Stimulated activated CD8-positive, alpha-beta memory T cell treated with anti-CD3 and anti-CD28 coated beads, Interleukin-2, amount 100 ng/mL, for 1 hour (primary cell): ENCODE measurements around the gene LMF1.
"Not testable (repeated sequence)": the region's sequence is repeated elsewhere in the genome, so short reads cannot be mapped to it uniquely, and the experiment has no call there.

Experiments used
- DNase-seq, 2 donors: peaks; one replicate each; pipeline ENCODE4 v3.0.0-alpha.2; 2020; ENCODE audit warnings: low read depth in 2 of 2

LMF1 gene

GRCh38 chr16:831571-832413, 139.0 kb downstream of the LMF1 start:
- no peak for DNase-seq

DNA sequence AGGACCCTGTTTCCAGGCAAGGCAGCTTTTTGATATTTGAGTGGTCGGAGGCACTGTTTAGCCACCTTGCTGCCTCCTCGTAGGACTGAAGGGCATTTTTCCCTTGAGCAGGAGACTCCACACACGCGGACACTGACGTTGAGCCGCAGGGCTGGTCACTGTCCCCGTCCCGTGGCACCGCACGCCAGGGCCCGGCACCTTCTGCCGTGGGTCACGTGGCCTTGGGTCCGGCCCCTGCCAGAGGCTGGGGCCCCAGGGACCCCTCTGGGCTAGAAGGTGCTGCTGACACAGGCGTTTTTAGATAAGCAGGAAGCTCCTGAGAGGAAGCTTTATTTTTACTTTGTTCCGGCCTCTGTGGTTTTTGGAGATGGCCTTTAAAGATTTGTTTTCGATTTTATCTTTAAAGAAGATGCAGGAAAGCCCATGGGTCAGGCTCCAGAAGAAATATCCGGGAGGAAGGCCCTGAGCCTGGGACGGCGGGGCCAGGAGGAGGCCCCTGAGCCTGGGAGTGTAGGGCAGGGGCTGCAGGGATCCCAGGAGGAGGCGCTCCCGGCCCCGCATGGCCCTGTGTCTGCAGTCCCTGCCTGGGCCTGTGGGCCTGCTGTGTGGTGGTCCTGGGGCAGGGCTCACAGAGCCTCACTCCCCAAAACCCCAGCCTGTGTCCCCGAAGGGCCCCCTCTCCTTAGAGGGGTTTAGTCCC, 139.8 kb downstream of the LMF1 start:
- DNase-seq = no peak

GRCh38 chr16:830107-830870, 140.5 kb downstream of the LMF1 start:
- DNase-seq = no peak

- DNase-seq = no peak
These were observed 141.9 kb downstream of the LMF1 start for GRCh38 chr16:828891-829290.

DNA sequence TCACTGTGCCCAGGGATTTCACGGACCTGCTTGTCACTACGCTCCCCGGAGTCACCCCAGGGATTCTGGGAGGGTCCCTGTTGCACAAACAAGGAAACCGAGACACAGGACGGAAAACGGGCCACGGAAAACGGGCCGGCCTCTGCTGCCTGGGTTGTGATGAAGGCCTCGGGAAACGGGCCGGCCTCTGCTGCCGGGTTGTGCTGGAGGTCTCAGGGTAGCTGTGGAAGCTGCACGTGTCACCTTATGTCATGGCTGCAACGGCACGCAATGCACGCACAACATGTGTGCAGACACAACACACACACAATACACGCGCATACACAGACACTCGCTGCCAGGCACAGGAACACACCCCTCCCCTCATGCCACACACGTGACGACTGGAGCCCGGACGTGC, 143.3 kb downstream of the LMF1 start:
- no peak for DNase-seq

DNA sequence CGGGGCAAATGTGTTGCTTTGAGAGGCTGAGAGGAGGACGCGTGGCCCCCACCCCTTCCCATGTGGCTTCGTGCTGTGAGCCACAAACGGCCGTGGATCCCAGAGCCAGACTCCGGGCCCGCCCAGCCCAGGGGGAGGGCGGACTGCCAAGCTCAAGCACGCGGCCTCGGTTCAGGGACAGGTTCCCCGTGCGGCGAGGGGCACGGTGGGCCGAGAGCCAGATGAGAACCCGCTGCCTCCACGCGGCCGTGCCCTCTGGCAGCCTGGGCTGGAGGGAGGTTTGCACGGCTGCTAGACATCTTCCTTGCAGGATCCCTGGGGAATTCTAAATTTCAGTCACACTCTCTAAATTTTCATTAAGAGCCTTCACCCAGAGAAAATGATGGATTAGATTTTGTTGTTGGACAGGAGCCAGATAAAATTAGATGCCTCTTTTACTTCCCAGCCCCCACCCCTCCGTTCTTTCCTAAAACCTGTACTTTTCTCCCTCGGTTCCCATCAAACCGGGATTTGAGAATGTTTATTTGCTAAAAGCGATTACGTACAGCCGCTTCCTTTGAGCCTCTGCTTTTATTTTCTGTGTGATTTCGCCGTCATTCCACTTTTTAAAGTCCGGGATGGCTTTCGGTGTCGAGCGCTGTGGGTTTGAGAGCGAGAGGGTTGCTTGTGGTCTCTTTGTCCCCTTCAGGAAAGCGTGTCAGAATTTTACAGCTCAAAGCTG, 145.3 kb downstream of the LMF1 start:
- DNase-seq = no peak

GRCh38 chr16:824601-825000, 146.2 kb downstream of the LMF1 start:
- no peak for DNase-seq

- DNase-seq = no peak
These were observed 146.6 kb downstream of the LMF1 start for GRCh38 chr16:824194-824593.

DNA sequence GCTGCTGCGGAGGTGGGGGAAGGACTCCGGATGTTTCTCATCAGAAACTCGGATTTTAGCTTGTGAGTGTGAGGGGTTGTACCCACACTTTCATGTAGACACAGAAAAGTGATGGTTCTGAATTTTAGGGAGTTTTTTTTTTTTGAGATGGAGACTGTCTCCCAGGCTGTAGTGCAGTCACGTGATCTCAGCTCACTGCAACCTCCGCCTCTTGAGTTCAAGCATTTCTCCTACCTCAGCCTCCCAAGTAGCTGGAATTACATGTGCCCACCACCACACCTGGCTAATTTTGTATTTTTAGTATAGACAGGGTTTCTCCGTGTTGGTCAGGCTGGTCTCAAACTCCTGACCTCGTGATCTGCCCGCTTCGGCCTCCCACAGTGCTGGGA, 147.9 kb downstream of the LMF1 start:
- DNase-seq = no peak

DNA sequence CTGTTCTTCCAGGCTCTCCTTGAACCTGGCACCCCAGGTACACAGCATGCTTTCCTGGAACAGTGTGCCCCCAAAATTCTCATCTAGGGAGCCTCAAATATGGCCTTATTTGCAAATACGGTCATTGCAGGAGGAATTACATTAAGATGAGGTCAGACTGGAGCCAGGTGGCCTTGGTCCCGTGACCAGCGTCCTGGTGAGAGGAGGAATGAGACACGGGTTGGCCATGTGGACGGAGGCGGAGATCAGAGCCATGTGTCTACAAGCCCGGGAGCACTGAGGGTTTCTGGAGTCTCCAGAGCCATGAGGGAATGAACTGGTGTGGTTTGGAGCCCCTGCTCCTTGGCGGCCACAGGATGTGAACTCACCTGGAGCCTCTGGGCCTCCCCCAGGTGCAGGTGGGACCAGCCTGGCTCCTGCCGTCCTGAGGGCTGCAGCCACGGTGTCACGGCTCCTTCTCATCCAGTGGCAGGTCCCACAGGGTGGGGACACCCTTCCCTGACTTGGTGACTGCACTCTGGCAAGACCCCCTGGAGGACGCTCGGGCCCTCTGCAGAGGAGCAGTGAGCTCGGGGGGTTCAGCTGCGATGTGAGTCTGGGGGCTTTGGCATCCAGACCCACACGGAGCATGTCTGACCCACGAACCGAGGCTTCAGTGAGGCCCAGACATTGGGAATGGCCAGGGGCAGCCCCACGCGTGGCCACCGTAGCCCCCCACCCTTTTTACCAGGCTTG, 148.4 kb downstream of the LMF1 start:
- DNase-seq = no peak

- DNase-seq = no peak
These were observed 149.0 kb downstream of the LMF1 start for GRCh38 chr16:821751-822150.

- no peak for DNase-seq
These were observed 150.0 kb downstream of the LMF1 start for GRCh38 chr16:820748-821147.

DNA sequence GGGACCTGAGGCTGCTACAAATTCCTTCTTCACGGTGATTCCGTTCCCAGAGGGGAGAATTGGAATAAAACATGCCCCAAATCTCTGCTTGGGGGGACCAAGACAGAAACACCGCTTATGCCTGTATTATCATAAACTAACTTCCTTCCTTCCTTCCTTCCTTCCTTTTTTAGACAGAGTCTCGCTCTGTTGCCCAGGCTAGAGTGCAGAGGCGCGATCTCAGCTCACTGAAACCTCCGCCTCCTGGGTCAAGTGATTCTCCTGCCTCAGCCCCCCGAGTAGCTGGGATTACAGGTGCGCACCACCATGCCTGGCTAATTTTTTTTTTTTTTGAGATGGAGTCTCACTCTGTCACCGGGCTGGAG, 150.8 kb downstream of the LMF1 start:
- DNase-seq = not testable (repeated sequence)

- no peak for DNase-seq
These were observed 151.3 kb downstream of the LMF1 start for GRCh38 chr16:819336-820043.

- no peak for DNase-seq
These were observed 152.2 kb downstream of the LMF1 start for GRCh38 chr16:818592-818991.

GRCh38 chr16:818132-818531, 152.7 kb downstream of the LMF1 start:
- no peak for DNase-seq

DNA sequence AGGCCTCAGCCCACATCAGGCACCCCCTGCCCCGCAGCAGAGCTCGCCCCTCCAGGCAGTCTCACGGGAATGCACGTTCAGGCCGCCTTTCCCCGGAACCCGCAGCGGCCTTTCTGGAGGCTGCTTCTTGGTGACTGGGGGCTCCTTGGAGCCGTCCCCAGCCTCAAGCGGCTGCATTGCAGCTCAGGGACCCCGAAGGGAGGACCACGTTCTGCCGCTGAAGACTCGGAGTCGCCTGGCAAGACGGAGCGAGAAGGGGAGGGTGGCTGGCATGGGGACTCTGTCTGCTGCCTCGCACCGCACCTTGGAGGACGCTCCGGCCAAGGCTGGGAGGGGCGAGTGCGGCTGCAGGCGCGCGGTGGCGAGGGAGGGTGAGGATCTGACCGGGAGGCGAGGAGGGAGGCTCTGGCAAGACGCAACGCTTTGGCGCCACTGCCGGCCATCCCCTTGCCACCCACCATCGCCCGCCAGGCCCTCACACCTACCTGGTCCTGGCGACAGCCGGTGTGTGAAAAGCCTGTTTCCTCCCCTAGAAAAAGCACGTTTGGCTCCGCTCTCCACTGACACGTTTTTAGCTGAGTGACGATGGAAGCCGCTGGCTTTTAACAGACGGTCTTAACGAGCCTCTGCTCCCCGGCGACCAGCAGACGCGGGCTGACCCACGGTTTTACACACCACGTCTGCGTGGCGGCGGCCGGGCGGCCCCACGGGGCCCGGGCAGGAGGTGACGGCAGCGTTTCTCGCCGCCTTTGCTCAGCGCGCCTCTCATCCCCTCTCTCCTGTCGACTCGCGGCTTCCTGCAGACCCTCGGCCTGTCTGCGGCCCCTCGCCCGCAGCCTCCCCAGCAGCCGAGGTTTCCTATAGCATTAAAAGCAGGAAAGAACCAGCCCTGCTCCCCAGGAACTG, 153.5 kb downstream of the LMF1 start:
- DNase-seq = no peak

DNA sequence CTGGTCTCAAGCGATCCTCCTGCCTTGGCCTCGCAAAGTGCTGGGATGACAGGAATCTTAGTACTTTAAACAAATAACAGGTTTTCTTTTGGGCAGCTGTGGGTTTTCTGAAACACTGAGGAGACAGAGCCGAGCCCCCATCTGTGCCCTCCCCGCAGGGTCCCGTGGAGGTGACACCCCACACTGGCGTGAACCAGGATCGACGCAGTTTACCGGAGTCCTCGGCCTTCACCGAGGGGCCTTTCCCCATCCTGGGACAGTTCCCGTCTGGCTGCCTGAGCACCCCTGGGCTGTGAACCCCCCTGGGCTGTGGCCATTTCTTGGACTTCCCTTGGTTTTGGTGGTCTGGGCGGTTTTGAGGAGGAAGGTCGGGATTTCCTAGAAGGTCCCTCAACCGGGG, 154.9 kb downstream of the LMF1 start:
- DNase-seq = no peak

DNA sequence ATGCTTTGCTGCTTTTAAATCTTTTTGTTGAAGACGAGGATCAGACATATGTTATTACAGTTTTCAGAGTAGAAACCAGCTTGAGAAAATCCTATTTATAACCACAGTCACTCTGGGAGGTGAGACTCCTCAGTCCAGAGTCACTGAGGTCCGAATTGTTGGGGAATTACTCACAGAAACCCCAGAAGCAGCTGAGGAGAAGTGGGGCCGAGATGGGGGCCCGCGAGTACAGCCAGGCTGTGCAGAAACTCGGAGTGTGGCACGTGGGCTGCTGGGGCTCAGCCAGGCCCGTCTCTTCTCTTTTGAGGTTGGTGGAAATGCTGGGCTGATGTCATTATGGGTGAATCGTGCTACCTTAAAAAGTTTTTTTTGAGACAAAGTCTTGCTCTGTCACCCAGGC, 155.8 kb downstream of the LMF1 start:
- DNase-seq = no peak
